ENCODE measurements around the gene KRTAP10-12. TPM values are rescaled to one million over a fixed set of nuclear protein-coding genes. Genes with fewer than 3 reads are reported as not detected.

KRTAP10-12 gene
- total and polyA plus RNA-seq, 10 of the 15 experiments (the other 5 are each of a cell fraction or from before 2014, with no cell fraction given) = not detected

- BruUV-seq (replicated peaks) = no TSS peak
- DNase-seq (ENCODE audit: low read depth, low spot score) (no peak), ATAC-seq (no peak), FAIRE-seq (no peak)
- no peak overlapping the region for H3K9ac ChIP-seq (ENCODE audit: control insufficient read depth, insufficient read depth, low read length)
- H3K27me3 ChIP-seq (replicated peaks in 1 of 2; ENCODE audit: control insufficient read depth in 2 of 2, insufficient read depth in 2 of 2, low read length in 1 of 2) = peaks cover 2 to 6% of the 10 kb centered on the region in 2 experiments; a peak in 2 of 4 replicates
- no peak overlapping the region for H2AFZ ChIP-seq (ENCODE audit: control insufficient read depth, low read depth, low read length)
- no peak overlapping the region for H3K27ac ChIP-seq (ENCODE audit: control insufficient read depth, insufficient read depth)
- no peaks in the 10 kb centered on the region for H3K36me3 ChIP-seq (ENCODE audit: control insufficient read depth in 2 of 2, insufficient read depth in 2 of 2, low read length in 1 of 2)
- ChIA-PET RAD21 (ENCODE audit: unreplicated experiment) (no interaction called here), CTCF (interaction anchor here (0.9 to 1.3 kb wide), 2 partner anchors 19 to 46 kb away, joined by 3 to 6 read pairs; no protein-coding TSS in a partner anchor), SMC1A (ENCODE audit: uncharacterized antibody, unreplicated experiment) (no interaction called here), POLR2A (no interaction called here)
- H4K20me1 ChIP-seq (ENCODE audit: control insufficient read depth, insufficient read depth) = no peaks in the 10 kb centered on the region
- H3K9me3 ChIP-seq (replicated peaks; ENCODE audit: control insufficient read depth, insufficient read depth, low read length) = no peaks in the 10 kb centered on the region
- 31% methylated on average over 61 of the region's 61 CpGs for WGBS (ENCODE audit: insufficient coverage, insufficient replicate concordance, low lambda C conversion rate, missing lambda C conversion rate)
- no peaks in the 10 kb centered on the region for H3K4me1 ChIP-seq (ENCODE audit: control insufficient read depth, insufficient read depth, low read length)
- no peaks in the 10 kb centered on the region for H3K79me2 ChIP-seq (ENCODE audit: control insufficient read depth, insufficient read depth, low read length)
- H3K4me2 ChIP-seq (ENCODE audit: control insufficient read depth, insufficient read depth) = no peak overlapping the region
- intact Hi-C loops (cut with micrococcal nuclease; ENCODE audit: unreplicated experiment) = no loop called here
- H3K4me3 ChIP-seq = no peak overlapping the region
- TF ChIP-seq ESRRA (IDR thresholded peaks at IDR 0.05; ENCODE audit: low read length) (no peak), MEF2B (IDR thresholded peaks at IDR 0.05; ENCODE audit: partially characterized antibody, poor library complexity, severe bottlenecking) (peak; percentile 65), BHLHE40 (IDR thresholded peaks at IDR 0.05; ENCODE audit: borderline replicate concordance in 1 of 2, low read depth in 2 of 2, low read length in 1 of 2) (peak in 1 of 2 experiments; percentile 42; a peak in 1 of 4 replicates)
- in situ Hi-C loops (cut with MboI) = no loop called here
Observed at GRCh38 chr21:44723177-44724131, 26.5 kb downstream of the KRTAP10-12 start.

DNA sequence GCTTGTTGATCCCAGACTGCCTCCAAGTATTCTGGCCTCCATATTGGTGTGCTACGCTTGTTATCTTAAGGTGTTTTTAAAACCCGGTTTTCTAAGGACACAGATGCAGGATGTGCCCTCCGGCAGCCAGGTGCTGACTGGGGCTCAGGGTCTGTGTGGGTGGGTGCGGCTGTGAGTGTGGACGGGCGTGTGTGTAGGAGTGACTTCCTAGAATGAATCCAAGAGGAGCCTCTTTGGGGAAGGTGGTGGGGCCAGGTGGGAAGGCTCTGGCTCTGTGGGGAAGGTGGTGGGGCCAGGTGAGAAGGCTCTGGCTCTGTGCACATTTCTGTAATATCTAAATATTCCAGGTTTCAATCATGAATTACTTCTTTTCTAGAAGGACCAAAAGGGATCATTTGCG is 27.2 kb downstream of the KRTAP10-12 start:
- 32% methylated on average over 7 of the region's 7 CpGs for WGBS (ENCODE audit: insufficient coverage, insufficient replicate concordance, low lambda C conversion rate, missing lambda C conversion rate)
- Histone ChIP-seq H3K27me3 (replicated peaks in 1 of 2; ENCODE audit: control insufficient read depth in 2 of 2, insufficient read depth in 2 of 2, low read length in 1 of 2) (peaks cover 2 to 6% of the 10 kb centered on the region in 2 experiments; a peak in 2 of 4 replicates), H4K20me1 (ENCODE audit: control insufficient read depth, insufficient read depth) (no peaks in the 10 kb centered on the region), H3K4me1 (ENCODE audit: control insufficient read depth, insufficient read depth, low read length) (no peaks in the 10 kb centered on the region), H3K4me3 (no peak overlapping the region), H3K4me2 (ENCODE audit: control insufficient read depth, insufficient read depth) (no peak overlapping the region), H3K9me3 (replicated peaks; ENCODE audit: control insufficient read depth, insufficient read depth, low read length) (no peaks in the 10 kb centered on the region), H3K9ac (ENCODE audit: control insufficient read depth, insufficient read depth, low read length) (no peak overlapping the region), H3K36me3 (ENCODE audit: control insufficient read depth in 2 of 2, insufficient read depth in 2 of 2, low read length in 1 of 2) (no peaks in the 10 kb centered on the region), H3K79me2 (ENCODE audit: control insufficient read depth, insufficient read depth, low read length) (no peaks in the 10 kb centered on the region), H3K27ac (ENCODE audit: control insufficient read depth, insufficient read depth) (no peak overlapping the region), H2AFZ (ENCODE audit: control insufficient read depth, low read depth, low read length) (no peak overlapping the region)
- no peak for DNase-seq (ENCODE audit: low read depth, low spot score)
- ChIA-PET CTCF (no interaction called here), POLR2A (no interaction called here), SMC1A (ENCODE audit: uncharacterized antibody, unreplicated experiment) (no interaction called here), RAD21 (ENCODE audit: unreplicated experiment) (no interaction called here)
- intact Hi-C loops (cut with micrococcal nuclease; ENCODE audit: unreplicated experiment) (no loop called here), in situ Hi-C loops (cut with MboI) (no loop called here)
- TF ChIP-seq SMAD1 (IDR thresholded peaks at IDR 0.05; ENCODE audit: low read depth, partially characterized antibody) = no peak
- TF ChIP-seq, protein P1, sequence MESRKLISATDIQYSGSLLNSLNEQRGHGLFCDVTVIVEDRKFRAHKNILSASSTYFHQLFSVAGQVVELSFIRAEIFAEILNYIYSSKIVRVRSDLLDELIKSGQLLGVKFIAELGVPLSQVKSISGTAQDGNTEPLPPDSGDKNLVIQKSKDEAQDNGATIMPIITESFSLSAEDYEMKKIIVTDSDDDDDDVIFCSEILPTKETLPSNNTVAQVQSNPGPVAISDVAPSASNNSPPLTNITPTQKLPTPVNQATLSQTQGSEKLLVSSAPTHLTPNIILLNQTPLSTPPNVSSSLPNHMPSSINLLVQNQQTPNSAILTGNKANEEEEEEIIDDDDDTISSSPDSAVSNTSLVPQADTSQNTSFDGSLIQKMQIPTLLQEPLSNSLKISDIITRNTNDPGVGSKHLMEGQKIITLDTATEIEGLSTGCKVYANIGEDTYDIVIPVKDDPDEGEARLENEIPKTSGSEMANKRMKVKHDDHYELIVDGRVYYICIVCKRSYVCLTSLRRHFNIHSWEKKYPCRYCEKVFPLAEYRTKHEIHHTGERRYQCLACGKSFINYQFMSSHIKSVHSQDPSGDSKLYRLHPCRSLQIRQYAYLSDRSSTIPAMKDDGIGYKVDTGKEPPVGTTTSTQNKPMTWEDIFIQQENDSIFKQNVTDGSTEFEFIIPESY (IDR thresholded peaks at IDR 0.05) = no peak
- no TSS peak for BruUV-seq (replicated peaks)
- no peak for FAIRE-seq
- ATAC-seq = no peak
